SK-N-SH treated with all-trans-retinoic acid at 6 μM for 48 hours (cell line): Measurements from ENCODE around the gene TRABD2B.

ENCODE experiments used
- ATAC-seq: fragments of 200-7000 bp; cut with Tn5 transposase; 3 replicates; pipeline ENCODE4 v1.9.1; 2020; ENCODE audit warnings: mild to moderate bottlenecking, moderate library complexity
- ARNTL ChIP-seq: fragments of 450-650 bp; formaldehyde crosslinking; IDR thresholded peaks from 2 replicates; pipeline ENCODE4 v1.5.0; 2020; ENCODE audit warnings: low read depth, mild to moderate bottlenecking, moderate library complexity, borderline replicate concordance
- BACH2 ChIP-seq: fragments of 250-450 bp; sonication (Bioruptor Pico); IDR thresholded peaks from 2 replicates; pipeline ENCODE4 v1.9.0; 2021; ENCODE audit warnings: mild to moderate bottlenecking, borderline replicate concordance
- CREB5 ChIP-seq: fragments of 250-450 bp; sonication (Bioruptor Pico); IDR thresholded peaks from 2 replicates; pipeline ENCODE4 v1.5.1; 2020; ENCODE audit warnings: low read depth, mild to moderate bottlenecking, moderate library complexity
- CSDC2 ChIP-seq: fragments of 250-450 bp; sonication (Bioruptor Pico); IDR thresholded peaks from 2 replicates; pipeline ENCODE4 v1.5.0; 2020; ENCODE audit warnings: mild to moderate bottlenecking, moderate library complexity
- ESRRG ChIP-seq: fragments of 250-450 bp; sonication (Bioruptor Pico); IDR thresholded peaks from 2 replicates; pipeline ENCODE4 v1.6.1; 2021; ENCODE audit warnings: mild to moderate bottlenecking
- GLIS3 ChIP-seq: fragments of 250-450 bp; sonication (Bioruptor Pico); IDR thresholded peaks from 2 replicates; pipeline ENCODE4 v1.5.0; 2020; ENCODE audit warnings: mild to moderate bottlenecking, moderate library complexity
- ISL1 ChIP-seq: fragments of 250-450 bp; sonication (Bioruptor Pico); IDR thresholded peaks from 2 replicates; pipeline ENCODE4 v2.1.2; 2022; ENCODE audit warnings: mild to moderate bottlenecking, moderate library complexity
- PATZ1 ChIP-seq: fragments of 250-450 bp; sonication (Bioruptor Pico); IDR thresholded peaks from 2 replicates; pipeline ENCODE4 v1.8.0; 2020; ENCODE audit warnings: mild to moderate bottlenecking, moderate library complexity, borderline replicate concordance
- RARB ChIP-seq: fragments of 250-450 bp; sonication (Bioruptor Pico); IDR thresholded peaks from 2 replicates; pipeline ENCODE4 v1.8.0; 2021; ENCODE audit warnings: mild to moderate bottlenecking, moderate library complexity
- SNAI2 ChIP-seq: fragments of 250-450 bp; sonication (Bioruptor Pico); IDR thresholded peaks from 2 replicates; pipeline ENCODE4 v1.5.0; 2020; ENCODE audit warnings: mild to moderate bottlenecking, moderate library complexity
- TCF4 ChIP-seq: fragments of 250-450 bp; sonication (Bioruptor Pico); IDR thresholded peaks from 2 replicates; pipeline ENCODE4 v1.8.0; 2021; ENCODE audit warnings: mild to moderate bottlenecking, moderate library complexity, borderline replicate concordance
- TOX ChIP-seq: fragments of 250-450 bp; sonication (Bioruptor Pico); IDR thresholded peaks from 2 replicates; pipeline ENCODE4 v1.8.0; 2021; ENCODE audit warnings: mild to moderate bottlenecking, moderate library complexity, borderline replicate concordance
- ZC3H10 ChIP-seq: fragments of 250-450 bp; sonication (Bioruptor Pico); IDR thresholded peaks from 2 replicates; pipeline ENCODE4 v1.5.1; 2021; ENCODE audit warnings: mild to moderate bottlenecking, moderate library complexity
- ZFP3 ChIP-seq: fragments of 250-450 bp; sonication (Bioruptor Pico); IDR thresholded peaks from 2 replicates; pipeline ENCODE4 v1.5.0; 2020; ENCODE audit warnings: mild to moderate bottlenecking, moderate library complexity
- ZFP30 ChIP-seq: fragments of 450-650 bp; formaldehyde crosslinking; IDR thresholded peaks from 2 replicates; pipeline ENCODE4 v1.5.0; 2022; ENCODE audit warnings: mild to moderate bottlenecking, moderate library complexity
- ZNF70 ChIP-seq: fragments of 450-650 bp; formaldehyde crosslinking; IDR thresholded peaks from 2 replicates; pipeline ENCODE4 v1.5.0; 2020; ENCODE audit warnings: mild to moderate bottlenecking, moderate library complexity
- ZNF8 ChIP-seq: fragments of 450-650 bp; formaldehyde crosslinking; IDR thresholded peaks from 2 replicates; pipeline ENCODE4 v1.5.0; 2020; ENCODE audit warnings: mild to moderate bottlenecking, moderate library complexity
- TF ChIP-seq, protein P1 (sequence below): fragments of 250-450 bp; sonication (Bioruptor Pico); IDR thresholded peaks from 2 replicates; pipeline ENCODE4 v1.5.1; 2021; ENCODE audit warnings: mild to moderate bottlenecking, moderate library complexity
- TF ChIP-seq, protein P2 (sequence below): fragments of 250-450 bp; sonication (Bioruptor Pico); IDR thresholded peaks from 2 replicates; pipeline ENCODE4 v1.5.0; 2020; ENCODE audit warnings: mild to moderate bottlenecking, moderate library complexity
- TF ChIP-seq, protein P3 (sequence below): fragments of 250-450 bp; sonication (Bioruptor Pico); IDR thresholded peaks from 2 replicates; pipeline ENCODE4 v1.8.0; 2021; ENCODE audit warnings: low read depth, mild to moderate bottlenecking, moderate library complexity, borderline replicate concordance

Gene TRABD2B

GRCh38 chr1:48021792-48022191 is 24.6 kb upstream of the TRABD2B start (continued):
- TF ChIP-seq, protein P1, sequence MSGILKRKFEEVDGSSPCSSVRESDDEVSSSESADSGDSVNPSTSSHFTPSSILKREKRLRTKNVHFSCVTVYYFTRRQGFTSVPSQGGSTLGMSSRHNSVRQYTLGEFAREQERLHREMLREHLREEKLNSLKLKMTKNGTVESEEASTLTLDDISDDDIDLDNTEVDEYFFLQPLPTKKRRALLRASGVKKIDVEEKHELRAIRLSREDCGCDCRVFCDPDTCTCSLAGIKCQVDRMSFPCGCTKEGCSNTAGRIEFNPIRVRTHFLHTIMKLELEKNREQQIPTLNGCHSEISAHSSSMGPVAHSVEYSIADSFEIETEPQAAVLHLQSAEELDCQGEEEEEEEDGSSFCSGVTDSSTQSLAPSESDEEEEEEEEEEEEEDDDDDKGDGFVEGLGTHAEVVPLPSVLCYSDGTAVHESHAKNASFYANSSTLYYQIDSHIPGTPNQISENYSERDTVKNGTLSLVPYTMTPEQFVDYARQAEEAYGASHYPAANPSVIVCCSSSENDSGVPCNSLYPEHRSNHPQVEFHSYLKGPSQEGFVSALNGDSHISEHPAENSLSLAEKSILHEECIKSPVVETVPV, result no peak
- TF ChIP-seq ZNF70, result no peak
- no peak for TF ChIP-seq ISL1 (CRISPR knock-in tag)

GRCh38 chr1:48019714-48020315 is 22.6 kb upstream of the TRABD2B start:
- ATAC-seq, result peak; percentile 35; the same call in 1 of the 3 replicates
- TF ChIP-seq ZNF8 (no peak), ISL1 (CRISPR knock-in tag) (peak; percentile 67), ESRRG (CRISPR knock-in tag) (0 out of 2 replicates have a peak, but pooled peaks have one; percentile 27)
- TF ChIP-seq, protein P2, sequence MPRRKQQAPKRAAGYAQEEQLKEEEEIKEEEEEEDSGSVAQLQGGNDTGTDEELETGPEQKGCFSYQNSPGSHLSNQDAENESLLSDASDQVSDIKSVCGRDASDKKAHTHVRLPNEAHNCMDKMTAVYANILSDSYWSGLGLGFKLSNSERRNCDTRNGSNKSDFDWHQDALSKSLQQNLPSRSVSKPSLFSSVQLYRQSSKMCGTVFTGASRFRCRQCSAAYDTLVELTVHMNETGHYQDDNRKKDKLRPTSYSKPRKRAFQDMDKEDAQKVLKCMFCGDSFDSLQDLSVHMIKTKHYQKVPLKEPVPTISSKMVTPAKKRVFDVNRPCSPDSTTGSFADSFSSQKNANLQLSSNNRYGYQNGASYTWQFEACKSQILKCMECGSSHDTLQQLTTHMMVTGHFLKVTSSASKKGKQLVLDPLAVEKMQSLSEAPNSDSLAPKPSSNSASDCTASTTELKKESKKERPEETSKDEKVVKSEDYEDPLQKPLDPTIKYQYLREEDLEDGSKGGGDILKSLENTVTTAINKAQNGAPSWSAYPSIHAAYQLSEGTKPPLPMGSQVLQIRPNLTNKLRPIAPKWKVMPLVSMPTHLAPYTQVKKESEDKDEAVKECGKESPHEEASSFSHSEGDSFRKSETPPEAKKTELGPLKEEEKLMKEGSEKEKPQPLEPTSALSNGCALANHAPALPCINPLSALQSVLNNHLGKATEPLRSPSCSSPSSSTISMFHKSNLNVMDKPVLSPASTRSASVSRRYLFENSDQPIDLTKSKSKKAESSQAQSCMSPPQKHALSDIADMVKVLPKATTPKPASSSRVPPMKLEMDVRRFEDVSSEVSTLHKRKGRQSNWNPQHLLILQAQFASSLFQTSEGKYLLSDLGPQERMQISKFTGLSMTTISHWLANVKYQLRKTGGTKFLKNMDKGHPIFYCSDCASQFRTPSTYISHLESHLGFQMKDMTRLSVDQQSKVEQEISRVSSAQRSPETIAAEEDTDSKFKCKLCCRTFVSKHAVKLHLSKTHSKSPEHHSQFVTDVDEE (CRISPR knock-in tag), result peak; percentile 45; the same call in 1 of the 2 replicates

DNA sequence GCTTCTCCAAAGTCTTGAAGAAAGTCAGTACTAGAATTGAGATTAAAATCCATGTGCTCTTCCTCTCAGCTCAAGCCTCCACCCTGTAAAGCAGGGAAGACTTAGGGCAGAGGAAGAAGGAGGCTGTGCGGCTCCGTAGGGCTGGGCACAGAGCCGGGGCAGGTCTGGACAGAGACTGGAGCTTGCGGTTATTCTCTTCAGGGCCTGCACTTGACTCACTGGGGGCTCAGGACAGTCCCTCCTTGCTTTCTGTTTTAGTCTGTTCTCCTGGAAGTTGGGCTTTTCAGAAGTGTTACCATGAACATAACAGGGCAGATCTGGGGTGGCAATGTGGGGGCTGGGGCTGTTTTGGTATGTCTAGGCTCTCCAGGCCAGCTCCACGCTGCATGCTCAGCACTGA is 21.6 kb upstream of the TRABD2B start:
- ATAC-seq, result no peak
- no peak for TF ChIP-seq CSDC2 (CRISPR knock-in tag)
- no peak for TF ChIP-seq SNAI2 (CRISPR knock-in tag)
- no peak for TF ChIP-seq PATZ1 (CRISPR knock-in tag)
- no peak for TF ChIP-seq RARB (CRISPR knock-in tag)
- no peak for TF ChIP-seq ZFP3 (CRISPR knock-in tag)
- TF ChIP-seq, protein P1, result no peak
- TF ChIP-seq BACH2 (CRISPR knock-in tag), result no peak
- TF ChIP-seq TCF4 (CRISPR knock-in tag), result no peak
- TF ChIP-seq ZFP30 (CRISPR knock-in tag), result no peak
- no peak for TF ChIP-seq GLIS3
- TF ChIP-seq, protein P3, sequence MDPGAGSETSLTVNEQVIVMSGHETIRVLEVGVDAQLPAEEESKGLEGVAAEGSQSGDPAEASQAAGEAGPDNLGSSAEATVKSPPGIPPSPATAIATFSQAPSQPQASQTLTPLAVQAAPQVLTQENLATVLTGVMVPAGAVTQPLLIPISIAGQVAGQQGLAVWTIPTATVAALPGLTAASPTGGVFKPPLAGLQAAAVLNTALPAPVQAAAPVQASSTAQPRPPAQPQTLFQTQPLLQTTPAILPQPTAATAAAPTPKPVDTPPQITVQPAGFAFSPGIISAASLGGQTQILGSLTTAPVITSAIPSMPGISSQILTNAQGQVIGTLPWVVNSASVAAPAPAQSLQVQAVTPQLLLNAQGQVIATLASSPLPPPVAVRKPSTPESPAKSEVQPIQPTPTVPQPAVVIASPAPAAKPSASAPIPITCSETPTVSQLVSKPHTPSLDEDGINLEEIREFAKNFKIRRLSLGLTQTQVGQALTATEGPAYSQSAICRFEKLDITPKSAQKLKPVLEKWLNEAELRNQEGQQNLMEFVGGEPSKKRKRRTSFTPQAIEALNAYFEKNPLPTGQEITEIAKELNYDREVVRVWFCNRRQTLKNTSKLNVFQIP (CRISPR knock-in tag), result no peak
- no peak for TF ChIP-seq ZC3H10 (CRISPR knock-in tag)
- TF ChIP-seq ISL1 (CRISPR knock-in tag), result no peak
- TF ChIP-seq TOX, result no peak
- no peak for TF ChIP-seq CREB5 (CRISPR knock-in tag)
- no peak for TF ChIP-seq ZNF70
- no peak for TF ChIP-seq ARNTL (CRISPR knock-in tag)
- TF ChIP-seq ZNF8, result no peak
